SIG-M5 treated with dmso at 0.1 percent for 504 hours (cell line): ENCODE measurements around the gene KLHL17.
"Not testable (repeated sequence)": the region's sequence is repeated elsewhere in the genome, so short reads cannot be mapped to it uniquely, and the experiment has no call there.

Experiments used
- DNase-seq: peaks from one replicate; lab custom pipeline; 2025; ENCODE audit not compliant: unreplicated experiment; lab: John Stamatoyannopoulos, UW

The KLHL17 gene

GRCh38 chr1:935751-936231, 24.6 kb upstream of the KLHL17 start:
- no peak for DNase-seq

DNA sequence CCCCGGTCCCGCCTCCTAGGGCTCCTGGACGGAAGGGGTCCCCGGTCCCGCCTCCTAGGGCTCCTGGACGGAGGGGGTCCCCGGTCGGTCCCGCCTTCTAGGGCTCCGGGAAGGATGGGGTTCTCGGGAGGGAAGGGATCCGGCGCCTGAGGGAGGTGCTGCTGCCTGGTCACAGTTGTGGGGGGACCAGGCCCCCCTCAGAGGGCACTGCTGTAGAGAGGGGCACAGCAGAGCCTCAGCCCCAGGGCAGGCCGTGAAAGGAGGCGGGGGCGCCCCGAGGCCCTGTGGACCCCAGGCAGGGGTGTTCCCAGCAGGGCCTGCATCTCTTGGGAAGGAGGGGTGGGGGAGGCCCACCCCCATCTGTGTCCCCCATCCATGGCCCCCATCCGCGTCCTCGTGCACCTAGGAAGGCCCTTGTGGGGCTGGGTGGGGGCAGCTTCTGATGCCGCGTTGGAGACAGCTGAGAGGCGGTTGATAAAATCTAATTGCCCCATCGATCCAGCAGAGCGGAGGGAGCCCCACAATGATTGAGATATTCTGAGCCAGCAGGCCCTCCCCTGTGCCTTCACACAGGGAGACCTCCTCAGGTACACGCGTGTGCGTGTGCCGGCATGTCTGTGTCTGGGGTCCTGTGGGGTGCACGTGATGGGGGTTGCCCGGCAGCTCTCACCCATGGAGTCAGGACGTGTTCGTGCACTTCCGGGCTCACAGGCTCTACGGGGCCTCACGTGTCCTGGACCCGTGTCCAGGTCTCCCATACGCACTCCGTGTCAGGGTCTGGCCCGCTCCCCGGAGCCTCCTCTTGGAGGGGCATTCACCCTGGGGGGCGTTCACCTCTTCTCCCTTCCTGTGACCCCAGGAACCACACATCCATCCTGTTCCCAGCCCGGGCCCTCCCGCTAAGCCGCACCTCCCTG, 23.8 kb upstream of the KLHL17 start:
- no peak for DNase-seq

DNA sequence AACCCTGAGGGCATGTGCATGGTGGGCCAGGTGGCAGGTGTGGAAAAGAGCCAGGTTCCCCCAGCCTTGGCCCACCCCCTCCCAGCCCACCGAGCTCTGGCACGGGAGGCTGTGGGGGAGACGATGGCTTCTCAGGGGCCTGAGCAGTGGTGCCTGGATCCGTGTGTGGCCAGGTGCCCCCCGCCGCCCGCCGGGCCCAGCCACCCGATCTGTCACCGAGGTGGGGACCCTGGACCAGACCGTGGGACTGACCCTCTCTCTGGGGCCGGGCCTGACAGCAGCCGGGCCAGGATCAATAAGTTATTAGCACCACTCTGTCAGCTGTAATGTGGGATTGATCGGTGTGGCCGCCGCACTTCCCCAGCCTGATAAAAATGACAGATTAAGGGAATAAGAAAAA, 22.9 kb upstream of the KLHL17 start:
- DNase-seq = no peak

DNA sequence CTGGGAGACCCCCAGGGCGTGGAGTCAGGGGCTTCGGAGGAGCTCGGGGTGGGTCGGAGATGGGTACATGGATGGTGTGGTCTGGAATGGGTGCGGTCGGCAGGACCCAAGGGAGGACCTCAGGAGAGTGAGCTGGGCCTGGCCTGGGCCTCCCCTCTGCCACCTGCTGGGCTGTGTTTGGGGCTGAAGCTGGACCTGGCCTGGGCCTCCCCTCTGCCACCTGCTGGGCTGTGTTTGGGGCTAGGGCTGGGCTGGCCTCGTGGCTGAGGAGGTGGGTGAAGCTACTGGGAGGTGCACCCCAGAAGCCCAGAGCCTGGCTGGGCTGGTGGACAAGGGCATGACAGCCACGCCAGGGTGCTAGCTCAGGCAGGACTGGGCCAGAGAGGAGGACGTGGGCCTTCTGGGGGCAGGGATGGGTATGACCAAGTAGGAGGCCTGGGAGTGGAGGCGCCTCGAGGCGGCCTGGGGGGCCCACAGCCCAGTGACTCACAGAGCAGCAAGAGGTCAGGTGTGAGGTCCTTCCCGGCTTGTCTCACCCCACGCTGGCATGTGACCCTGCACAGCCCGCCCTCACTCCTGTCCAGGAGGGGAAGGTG, 22.2 kb upstream of the KLHL17 start:
- no peak for DNase-seq

DNA sequence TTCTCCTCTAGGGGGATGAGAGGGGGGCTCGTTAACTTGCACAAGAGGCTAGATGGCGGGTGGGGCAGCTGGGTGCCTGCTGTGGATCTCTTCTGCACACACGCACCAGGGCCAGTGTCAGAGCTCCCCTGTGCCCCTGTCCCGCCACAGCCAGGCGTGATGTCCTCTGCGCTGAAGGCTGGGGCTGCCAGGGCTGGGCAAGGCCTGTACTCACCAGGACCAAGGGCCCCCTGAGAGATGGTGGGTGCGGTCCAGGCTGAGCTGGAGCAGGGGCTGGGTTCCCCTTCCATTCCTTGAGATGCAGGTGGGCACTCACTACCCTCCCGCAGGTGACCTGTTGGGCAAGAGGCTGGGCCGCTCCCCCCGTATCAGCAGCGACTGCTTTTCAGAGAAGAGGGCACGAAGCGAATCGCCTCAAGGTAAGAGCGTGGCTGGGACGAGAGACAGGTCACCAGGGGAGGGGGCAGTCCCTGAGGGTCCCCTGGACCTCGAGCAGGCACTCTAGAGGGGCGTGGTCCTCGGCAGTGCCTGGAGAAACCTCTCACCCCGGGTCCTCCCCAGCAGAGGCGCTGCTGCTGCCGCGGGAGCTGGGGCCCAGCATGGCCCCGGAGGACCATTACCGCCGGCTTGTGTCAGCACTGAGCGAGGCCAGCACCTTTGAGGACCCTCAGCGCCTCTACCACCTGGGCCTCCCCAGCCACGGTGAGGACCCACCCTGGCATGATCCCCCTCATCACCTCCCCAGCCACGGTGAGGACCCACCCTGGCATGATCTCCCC, 21.5 kb upstream of the KLHL17 start:
- DNase-seq = no peak

DNA sequence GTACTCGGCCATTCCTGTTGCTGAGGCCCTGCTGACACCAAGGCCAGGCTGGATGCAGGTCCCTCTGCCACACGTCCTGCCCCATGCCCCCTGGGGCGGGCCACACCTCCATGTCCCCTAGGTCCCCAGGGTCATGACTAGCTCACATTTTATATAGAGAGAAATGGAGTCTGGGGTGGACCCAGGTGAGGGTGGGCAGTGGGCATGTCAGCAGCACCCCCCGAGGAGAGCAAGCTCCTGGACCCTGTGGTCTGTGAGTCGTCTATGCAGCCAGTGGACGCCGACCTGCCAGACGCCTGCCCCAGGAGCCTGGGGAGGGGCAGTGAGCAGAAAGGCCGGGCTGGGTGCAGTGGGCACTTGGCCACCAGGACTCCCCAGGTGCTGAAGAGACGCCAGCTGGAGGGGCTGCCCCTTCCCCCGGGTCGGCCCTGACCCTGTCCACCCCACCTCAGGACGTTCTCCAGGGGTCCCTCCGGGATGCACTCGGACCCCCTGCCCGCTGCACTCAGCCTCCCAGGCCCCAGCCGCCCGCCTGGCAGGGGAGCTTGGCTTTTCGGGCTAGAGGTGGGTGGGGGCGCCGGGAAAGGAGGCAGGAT, 20.8 kb upstream of the KLHL17 start:
- no peak for DNase-seq

- no peak for DNase-seq
Observed at GRCh38 chr1:940107-941014, 20.0 kb upstream of the KLHL17 start.

GRCh38 chr1:941015-941587, 19.3 kb upstream of the KLHL17 start:
- DNase-seq = no peak

DNA sequence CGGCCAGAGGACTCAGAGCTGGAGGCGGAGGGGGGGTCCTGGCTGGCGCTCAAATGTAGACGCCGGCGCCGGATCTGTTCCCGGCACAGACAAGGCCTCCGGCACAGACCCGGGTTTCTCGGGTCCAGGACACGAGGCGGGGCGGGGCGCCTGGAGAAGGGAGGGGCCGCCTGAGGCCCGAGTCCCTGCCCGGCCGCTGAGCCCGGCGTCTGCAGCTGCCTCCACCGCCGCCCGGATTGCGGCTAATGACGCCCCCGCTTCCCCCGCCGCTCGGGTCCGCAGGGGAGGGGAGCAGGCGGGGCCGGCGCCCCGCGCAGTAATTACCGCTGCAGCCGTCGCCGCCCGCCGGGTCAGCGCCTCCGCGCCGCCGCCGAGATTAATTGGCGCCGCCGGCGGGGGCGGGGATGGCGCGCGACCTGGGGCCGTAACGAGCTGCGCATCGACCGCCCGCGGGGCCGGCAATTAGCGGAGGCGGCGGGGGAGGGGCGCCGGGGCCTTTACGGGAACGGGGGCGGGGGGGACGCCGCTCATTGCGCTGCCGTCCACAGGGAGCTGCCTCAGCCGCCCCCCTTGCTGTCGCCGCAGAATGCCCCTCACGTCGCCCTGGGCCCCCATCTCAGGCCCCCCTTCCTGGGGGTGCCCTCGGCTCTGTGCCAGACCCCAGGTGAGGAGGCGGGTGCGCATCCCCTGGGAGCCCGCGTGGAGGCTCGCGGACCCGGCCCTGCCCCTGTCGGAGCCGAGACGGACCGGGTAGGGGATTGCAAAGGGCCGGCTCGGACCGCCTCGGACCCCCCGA, 18.6 kb upstream of the KLHL17 start:
- DNase-seq = peak; percentile 28

DNA sequence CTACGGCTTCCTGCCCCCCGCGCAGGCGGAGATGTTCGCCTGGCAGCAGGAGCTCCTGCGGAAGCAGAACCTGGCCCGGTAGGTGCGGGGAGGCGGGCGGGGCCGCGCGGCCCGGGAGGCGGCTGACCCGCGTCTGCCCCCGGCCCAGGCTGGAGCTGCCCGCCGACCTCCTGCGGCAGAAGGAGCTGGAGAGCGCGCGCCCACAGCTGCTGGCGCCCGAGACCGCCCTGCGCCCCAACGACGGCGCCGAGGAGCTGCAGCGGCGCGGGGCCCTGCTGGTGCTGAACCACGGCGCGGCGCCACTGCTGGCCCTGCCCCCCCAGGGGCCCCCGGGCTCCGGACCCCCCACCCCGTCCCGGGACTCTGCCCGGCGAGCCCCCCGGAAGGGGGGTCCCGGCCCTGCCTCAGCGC, 18.0 kb upstream of the KLHL17 start:
- no peak for DNase-seq

- DNase-seq = no peak
Observed at GRCh38 chr1:942864-943533, 17.4 kb upstream of the KLHL17 start.

DNA sequence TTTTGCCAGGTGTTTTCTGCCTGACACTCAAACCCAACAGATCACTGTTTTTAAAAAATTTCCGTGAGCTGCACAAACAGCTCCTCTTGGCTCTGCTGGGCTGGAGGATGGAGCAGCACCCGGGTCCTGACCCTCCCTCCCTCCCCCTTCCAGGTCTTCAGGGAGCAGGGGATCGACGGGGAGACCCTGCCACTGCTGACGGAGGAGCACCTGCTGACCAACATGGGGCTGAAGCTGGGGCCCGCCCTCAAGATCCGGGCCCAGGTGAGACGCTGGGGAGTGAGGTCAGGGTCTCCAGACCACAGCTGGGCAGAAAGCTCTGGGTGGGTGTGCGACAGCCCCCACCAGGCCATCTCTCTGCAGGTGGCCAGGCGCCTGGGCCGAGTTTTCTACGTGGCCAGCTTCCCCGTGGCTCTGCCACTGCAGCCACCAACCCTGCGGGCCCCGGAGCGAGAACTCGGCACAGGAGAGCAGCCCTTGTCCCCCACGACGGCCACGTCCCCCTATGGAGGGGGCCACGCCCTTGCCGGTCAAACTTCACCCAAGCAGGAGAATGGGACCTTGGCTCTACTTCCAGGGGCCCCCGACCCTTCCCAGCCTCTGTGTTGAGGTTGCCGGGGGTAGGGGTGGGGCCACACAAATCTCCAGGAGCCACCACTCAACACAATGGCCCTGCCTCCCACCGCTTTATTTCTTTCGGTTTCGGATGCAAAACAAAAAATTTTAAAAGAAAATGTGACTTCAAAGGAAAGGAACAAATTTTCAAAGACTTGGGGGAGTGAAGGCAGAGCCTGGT, 16.6 kb upstream of the KLHL17 start:
- no peak for DNase-seq

- DNase-seq = no peak
Observed at GRCh38 chr1:944341-945325, 15.8 kb upstream of the KLHL17 start.

GRCh38 chr1:945688-946556, 14.5 kb upstream of the KLHL17 start:
- DNase-seq = no peak

DNA sequence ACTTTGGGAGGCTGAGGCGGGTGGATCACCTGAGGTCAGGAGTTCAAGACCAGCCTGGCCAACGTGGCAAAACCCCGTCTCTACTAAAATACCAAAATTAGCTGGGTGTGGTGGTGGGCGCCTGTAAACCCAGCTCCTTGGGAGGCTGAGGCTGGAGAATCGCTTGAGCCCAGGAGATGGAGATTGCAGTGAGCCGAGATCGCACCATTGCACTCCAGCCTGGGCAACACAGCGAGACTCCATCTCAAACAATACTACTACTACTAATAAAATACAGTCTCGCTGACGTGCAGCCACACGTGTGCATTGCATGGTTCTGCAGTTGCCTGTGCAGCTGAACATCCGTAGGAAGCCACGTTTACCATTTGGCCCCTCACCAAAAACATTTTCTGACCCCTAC, 13.6 kb upstream of the KLHL17 start:
- not testable (repeated sequence) for DNase-seq

- DNase-seq = no peak
Observed at GRCh38 chr1:947958-948357, 12.4 kb upstream of the KLHL17 start.
